Iris pigment epithelial cell (primary cell): ENCODE measurements around the gene CIDEC.
"Not testable (repeated sequence)": the region's sequence is repeated elsewhere in the genome, so short reads cannot be mapped to it uniquely, and the experiment has no call there.

Experiments used
- DNase-seq: peaks from one replicate; pipeline ENCODE4 v3.0.0-alpha.2; 2011; ENCODE audit warnings: low read depth

Gene CIDEC

DNA sequence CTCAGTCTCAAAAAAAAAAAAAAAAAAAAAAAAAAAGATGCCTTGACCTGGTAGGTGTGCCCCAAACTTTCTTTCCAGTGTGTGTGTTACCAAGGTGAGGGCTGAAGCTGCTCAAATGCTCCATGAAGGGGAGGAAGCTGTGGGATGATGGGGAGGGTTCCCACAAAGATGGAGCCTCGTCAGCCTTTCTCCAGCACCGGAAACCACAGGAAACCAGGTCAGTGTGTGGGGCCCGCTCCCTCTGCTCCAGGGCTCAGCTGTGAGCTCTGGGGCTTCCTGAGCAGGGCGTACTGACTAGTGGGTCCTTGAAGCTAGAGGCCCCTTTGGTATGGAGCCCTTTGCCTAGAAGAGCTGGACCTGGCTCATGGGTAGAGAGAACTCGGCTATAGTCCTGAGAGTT, 21.9 kb upstream of the CIDEC start:
- no peak for DNase-seq

DNA sequence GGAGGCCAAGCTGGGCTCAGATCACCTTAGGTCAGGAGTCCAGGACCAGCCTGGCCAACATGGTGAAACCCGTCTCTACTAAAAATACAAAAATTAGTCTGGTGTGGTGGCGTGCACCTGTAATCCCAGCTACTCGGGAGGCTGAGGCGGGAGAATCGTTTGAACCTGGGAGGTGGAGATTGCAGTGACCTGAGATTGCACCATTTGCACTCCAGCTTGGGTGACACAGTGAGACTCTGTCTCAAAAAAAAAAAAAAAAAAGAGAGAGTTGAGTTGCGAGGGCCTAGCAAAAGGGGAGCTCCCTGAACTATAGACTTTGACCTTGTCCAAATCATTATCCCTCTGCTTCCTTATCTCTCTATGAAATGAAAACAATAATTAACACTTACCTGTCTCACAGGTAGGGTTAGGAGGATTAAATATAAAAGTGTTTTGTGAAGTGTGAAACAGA, 20.9 kb upstream of the CIDEC start:
- not testable (repeated sequence) for DNase-seq

DNA sequence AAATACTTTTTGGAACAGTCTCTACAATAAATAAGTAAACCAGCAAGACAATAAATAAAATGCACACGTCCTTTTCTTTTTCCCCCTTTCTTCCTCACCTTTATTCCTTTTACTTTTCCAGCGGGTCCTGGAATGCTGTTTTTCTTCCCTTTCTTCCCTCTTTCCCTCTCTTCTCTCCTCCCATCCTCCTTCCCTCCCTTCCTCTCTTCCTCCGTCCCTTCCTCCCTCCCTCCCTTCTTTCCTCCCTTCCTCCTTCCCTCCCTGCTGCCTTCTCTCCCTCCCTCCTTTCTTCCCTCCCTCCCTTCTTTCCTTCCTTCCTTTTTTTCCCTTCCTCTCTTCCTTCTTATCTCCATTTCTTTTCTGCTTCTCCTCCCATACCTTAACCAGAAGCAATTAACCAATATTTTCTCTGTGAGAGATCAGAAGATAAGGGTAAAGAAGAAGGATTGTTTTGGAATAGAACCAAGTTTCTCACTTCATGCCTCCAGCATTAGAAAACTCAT, 19.3 kb upstream of the CIDEC start:
- DNase-seq = no peak

DNA sequence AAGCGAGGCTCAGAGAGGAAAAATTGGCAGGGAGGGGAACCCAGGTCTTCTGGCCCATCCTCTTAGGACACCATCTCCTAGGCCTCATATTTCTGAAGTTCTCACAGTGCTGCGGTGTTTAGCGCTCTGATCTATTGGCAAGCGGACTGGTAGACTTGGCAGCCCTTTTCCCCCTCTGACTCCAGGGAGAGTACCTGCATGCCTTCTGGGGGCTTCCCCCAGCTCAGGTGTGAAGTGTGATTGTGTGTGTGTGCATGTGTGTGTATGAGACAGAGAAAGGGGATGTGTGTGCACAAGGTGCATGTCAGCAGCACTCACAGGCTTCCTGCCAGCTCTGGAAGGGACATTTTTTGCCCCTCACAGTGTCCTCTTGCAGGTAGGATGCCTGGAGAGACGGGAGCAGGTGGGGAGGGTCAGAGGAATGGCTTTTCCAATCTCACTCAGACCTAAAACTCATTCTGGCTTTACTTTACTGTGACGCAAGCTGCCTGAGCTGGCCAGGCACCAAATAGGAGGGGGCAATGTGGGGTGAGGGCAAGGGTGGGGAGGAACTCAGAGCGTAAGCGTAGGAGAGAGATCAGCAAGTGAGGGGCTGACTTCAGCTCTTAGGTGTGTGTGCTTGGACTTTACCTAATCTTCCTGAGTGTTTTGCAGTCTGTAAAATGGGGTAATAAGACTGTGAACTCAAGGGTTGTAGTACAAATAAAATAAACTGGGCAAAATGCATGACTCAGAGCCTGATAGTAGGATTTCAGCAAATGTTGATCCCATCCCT, 18.6 kb upstream of the CIDEC start:
- DNase-seq = no peak

DNA sequence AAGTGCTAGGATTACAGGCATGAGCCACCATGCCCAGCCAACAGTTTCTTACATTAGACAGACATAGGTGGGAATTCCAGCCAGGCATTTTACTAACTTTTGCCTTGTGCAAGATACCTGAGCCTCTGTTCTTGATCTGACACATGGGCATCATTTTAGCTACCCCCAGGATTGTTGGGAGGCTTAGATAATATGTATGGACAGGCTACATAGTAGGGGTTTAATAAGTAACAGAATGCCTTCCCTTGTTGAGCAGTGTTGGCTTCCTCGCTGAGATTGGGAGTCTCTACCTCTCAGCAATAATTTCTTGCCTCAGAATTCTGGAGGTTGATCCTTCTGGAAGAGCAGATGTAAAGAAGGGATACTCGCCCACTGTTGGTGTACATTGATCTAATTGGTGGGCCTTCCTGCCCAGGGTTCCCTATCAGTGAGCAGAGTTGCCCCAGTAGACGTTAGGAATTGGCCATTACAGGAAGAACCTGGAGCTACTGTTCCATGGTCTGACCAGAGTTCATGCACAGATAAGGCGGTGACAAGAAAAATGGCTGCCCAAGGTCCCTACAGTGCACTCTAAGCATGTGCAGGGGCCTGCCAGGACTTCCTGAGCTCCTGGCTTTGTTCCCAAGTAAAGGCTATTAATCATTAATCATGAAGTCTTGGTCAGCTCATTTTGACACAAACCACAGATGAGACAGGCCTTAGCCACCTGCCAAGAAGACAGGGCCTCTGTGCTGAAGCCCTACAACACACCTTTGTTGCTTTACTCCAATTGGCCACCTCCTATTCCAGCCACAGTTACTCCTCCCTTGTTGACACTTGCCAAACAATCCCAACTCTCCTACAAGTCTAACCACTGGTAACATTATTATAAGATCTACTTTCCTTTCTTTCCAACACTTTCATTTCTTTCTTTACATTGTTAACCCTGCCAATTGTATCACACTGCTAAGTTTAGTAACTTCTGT, 17.6 kb upstream of the CIDEC start:
- peak; percentile 72 for DNase-seq

DNA sequence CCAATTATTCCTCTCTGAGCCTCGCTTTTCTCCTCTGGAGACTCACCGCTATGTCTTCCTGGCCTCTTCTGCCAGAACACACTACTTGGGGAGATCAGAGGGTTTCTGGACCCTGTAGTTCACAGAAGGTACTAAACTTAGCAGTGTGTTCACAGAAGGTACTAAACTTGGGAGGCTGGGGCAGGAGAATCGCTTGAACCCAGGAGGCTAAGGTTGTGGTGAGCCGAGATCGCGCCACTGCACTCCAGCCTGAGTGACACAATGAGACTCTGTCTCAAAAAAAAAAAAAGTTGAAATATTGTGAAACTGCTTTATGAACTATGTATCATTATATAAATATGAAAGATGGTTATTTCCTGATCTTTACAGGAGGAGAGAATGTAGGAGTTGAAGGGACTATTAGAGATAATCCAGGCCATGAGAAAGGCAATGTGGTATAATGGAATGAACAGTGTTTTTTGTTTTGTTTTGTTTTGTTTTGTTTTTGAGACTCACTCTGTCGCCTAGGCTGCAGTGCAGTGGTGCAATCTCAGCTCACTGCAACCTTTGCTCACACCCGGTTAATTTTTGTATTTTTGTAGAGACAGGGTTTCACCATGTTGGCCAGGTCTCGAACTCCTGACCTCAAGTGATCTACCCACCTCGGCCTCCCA, 16.8 kb upstream of the CIDEC start:
- DNase-seq = peak; percentile 58

DNA sequence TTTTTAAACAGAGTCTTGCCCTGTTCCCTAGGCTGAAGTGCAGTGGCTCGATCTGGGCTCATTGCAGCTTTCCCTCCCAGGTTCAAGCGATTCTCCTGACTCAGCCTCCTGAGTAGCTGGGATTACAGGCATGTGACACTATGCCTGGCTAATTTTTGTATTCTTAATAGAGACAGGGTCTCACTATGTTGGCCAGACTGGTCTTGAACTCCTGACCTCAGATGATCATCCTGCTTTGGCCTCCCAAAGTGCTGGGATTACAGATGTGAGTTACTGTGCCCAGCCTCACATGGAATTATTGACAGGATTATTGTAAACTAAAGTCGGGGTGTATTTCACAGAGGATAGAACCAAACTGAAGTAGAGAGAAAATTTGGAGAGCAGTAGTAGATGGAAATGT, 15.7 kb upstream of the CIDEC start:
- DNase-seq = not testable (repeated sequence)

DNA sequence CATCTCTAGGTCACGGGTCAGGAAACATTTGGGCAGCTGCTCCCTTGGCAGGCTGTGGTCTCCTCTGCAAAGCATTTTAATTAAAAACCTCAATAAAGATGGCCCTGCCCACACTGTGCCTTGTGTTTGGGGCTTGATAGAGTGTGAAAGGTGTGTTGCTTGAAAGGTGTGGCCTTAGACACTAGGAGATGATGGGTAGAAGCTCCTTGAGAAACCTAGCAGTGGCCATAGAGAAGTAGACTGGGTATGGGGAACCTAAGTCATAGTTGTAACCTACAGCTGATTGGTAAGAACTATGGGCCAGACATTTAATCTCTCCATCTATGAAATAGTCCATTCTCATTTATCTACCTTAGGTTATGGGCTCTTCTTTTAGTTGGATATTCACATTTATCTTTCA, 13.7 kb upstream of the CIDEC start:
- no peak for DNase-seq

DNA sequence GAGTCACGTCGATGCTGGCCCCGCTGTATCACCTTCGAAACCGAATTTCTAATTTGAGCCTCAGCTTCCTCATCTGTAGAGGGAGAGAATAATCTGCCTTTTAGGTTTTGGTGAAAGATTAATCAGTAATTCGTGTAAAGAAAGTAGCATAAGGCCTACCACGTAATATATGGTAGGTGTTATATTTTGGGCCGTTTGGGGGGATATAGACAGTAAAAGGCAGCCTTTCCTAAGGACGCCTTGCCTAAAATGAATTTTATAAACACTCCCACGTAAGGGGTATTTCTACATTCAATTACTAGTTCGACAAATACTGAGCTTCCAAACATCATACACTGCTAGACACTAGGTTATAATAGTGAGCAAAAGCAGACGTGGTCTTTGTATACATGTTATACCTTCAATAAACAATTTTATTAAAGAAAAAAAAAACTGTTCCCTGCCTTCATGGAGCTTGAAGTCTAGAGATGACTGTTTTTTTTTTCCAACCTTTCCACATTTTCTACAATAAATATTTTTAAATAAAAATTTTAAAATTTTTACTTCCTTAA, 11.1 kb upstream of the CIDEC start:
- no peak for DNase-seq

DNA sequence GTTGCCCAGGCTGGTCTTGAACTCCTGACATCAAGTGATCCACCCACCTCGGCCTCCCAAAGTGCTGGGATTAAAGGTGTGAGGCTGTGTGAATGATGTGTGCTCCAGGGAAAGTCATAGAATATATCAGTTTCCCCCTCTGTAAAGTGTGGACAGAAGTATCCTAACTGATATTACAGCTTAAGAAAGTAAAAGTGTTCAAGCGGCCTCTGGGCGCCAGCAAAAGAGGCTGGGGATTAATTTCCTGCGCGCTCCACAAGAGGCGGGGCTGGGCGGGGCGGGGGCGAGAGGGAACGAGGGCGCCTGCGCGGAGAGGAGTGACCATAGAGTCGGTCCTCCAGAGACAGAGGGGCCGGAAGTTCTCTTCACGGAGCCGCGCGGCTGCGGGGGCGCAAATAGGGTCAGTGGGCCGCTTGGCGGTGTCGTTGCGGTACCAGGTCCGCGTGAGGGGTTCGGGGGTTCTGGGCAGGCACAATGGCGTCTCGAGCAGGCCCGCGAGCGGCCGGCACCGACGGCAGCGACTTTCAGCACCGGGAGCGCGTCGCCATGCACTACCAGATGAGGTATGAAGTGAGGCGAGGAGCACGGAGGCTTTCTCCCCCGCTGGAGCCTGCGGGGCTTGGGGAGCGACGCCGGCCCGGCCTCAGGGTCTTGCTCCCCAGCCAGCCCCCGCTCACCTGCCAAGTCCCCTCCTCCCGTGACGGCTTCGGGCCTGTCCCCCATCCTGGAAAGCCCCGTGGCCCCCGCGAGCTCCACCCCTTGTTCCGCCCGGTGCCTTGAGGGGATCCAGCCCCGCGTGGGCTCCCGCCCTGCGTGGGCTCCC, 10.4 kb upstream of the CIDEC start, which contains the start of gene JAGN1:
Gene JAGN1, plus strand, starts transcription at position 362 of the 823 bp plus-strand sequence. Its CDS starts 113 bp downstream, at position 475.
- DNase-seq = peak; percentile 89

DNA sequence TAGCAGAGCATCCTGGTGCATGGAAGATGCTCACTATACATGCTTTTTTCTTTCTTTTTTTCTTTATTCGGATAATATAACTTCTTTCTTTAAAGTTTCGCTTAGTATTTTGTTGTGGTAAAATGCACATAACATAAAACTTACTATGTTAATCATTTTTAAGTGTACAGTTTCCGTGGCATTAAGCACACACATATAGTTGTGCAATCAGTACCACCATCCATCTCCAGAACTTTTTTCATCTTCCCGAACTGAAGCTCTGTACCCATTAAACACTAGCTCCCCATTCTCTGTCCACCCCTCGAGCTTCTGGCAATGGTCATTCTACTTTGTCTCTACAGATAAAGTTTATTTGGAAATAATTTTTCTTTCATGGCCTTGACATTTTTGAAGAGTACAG, 9.4 kb upstream of the CIDEC start:
- DNase-seq = no peak

DNA sequence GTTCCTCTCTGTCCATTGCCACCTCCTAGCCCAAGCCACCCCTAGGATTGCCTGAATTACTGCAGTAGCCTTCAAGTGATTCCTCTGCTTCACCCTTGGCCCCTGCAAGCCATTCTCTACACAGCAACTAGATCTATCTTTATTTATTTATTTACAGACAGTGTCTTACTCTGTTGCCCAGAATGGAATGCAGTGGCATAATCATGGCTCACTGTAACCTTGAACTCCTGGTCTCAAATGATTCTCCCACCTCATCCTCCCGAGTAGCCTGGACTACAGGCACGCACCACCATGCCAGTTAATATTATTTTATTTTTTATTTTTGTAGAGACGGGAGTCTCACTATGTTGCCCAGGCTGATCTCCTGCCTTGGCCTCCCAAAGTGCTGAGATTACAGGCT, 8.5 kb upstream of the CIDEC start:
- DNase-seq = no peak

DNA sequence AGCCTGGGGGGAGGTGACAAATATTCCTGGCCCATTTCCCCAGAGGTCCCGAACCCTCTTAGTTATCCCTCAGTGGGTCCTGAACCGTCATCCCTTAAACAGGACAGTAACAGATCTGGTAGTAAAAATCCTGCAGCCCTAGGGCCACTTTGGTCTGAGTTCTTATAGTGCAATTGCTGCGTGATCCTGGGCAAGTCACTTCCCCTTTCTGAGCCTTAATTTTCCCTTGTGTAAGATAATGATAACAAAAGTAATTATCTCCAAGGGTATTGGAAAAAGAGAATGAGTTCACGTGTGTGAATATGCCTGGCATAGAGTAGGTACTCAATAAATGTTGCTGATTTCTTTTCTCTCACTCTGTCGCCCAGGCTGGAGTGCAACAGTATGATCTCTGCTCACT, 7.4 kb upstream of the CIDEC start:
- no peak for DNase-seq

DNA sequence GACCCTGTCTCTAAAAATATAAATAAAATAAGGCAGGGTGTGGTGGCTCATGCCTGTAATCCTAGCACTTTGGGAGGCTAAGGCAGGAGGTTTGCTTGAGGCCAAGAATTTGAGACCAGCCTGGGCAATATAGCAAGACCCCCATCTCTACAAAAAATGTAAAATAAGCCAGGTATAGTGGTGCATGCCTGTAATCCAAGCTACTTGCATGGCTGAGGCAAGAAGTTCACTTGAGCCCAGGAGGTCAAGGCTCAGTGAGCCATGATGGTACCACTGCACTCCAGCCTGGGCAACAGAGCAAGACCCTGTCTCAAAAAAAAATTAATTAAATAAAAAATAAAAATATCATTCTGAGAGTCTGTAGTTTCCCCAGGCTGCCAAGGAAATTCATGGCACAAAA, 6.3 kb upstream of the CIDEC start:
- no peak for DNase-seq

DNA sequence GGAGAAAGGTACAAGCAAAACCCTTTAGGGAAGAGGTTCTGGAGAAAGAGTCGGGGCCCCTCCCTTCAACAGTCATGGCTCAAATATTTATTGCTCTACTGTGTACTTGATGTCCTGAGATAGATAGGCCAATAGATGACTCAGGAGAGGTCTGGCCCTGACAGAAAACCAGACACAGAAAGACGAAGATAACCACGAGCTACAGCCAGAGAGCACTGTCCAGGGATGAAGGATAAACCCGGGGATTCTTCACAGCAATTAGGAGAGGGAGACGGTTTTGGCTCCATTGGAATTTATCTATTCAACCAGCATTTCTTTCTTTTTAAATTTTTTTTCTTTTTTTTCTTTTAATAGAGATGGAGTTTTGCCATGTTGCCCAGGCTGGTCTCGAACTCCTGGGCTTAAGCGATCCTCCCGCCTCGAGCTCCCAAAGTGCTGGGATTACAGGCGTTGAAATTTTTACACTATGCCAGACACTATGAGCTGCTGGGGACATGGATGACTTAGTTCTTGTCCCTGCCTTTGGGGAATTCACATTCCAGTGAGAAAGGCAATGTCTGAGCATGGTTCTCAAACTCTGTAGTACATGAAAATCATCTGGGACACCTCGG, 4.6 kb upstream of the CIDEC start:
- peak; percentile 95 for DNase-seq

DNA sequence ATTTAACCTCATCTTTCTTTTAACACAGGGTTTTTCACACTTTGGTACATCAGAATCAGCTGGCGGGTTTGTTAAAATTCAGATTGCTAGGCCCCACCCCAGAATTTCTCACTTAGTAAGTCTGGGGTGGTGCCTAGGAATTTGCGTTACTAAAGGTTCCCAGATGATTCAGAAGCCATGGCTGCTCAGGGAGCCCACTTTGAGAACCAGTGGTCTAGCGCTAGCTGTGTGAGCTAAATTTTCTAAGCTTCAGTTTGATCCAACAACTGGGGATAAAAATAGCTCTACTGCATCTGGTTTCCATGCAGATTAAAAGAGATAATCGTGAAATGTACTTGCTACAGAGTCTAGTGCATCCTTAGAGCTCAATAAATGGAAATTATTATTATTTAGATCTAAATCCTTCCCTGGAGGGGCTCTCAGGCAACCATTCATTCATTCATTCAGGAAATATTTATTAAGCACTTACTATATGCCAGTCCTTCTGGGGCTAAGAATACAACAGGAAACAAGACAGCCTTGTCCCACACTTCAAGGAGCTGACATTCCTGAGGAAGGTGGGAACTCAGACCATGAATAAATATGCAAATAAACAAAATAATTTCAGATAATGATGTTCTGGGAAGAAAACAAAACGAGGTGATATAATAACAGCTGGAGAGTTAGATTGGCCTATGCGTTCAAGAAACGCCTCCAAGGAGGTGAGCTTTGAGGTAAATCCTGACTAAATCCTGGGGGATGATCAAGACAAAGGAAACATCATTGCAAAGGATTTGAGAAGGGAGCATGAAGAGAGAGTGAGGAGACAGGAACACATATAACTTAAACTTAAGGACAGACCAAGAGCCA, 3.9 kb upstream of the CIDEC start:
- DNase-seq = peak; percentile 72

DNA sequence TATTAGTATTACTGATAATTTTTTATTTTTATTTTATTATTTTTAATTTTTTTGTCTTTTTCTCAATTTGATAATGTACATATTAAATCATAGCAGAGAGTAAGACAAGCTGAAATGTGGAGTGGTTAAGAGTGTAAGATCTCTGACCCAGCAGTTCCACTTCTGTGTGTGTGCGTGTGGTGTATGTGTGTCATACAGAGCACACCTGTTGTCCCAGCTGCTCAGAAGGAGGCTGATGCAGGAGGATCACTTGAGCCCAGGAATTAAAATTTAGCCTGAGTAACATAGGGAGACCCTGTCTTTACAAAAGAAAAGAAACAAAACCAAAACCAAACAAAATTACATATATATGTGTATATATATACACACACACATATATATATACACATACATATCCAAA, 1.4 kb upstream of the CIDEC start:
- no peak for DNase-seq

DNA sequence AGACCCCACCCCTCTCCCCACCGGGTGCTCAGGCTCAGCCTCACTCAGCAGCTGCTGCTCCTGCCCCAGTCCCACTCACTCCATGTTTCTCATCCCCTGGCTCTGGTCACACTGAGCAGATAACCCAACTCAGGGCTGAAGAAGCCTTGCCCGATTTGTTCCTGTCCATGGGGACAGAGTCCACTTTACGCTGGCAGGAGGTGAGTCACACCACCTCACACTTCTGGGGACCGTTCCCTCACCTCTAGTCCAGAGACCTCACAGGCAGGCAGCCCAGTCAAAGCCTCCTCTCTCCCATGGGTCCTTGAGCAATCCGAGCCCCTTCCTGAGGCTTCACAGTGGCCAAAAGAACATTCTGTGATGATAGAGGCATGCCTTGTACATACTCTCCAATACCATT, 1.4 kb downstream of the CIDEC start:
- DNase-seq = peak; percentile 30

DNA sequence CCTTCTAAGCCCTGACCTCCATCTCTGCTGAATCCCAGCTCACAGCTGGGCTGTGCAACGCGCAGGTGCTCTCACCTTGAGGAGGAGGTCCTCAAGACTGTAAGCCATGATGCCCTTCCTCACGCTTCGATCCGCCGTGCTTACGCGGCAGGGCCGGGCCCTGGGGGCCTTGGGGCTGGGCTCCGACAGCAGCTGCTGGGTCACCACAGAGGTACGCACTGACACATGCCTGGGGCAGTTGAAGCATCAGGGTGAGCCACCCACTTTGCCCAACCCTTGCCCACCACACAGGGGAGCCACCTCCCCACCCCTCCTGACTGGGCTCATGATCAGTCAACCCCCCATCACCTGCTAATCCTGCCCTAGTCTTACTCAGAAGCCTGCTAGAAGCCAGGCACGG, 3.1 kb downstream of the CIDEC start:
- DNase-seq = no peak

DNA sequence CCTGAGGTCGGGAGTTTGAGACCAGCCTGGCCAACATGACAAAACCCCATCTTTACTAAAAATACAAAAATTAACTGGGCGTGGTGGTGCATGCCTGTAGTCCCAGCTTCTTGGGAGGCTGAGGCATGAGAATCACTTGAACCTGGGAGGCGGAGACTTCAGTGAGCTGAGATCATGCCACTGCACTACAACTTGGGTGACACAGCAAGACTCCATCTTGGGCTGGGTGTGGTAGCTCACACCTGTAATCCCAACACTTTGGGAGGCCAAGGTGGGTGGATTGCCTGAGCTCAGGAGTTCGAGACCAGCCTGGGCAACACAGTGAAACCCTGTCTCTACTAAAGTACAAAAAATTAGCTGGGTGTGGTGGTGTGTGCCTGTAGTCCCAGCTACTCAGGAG, 3.8 kb downstream of the CIDEC start:
- DNase-seq = not testable (repeated sequence)
